GM23248 (cell line): Measurements from ENCODE around the gene APH1B.

ENCODE experiments used
- EZH2 ChIP-seq: fragments of 200-600 bp; sonication (generic); IDR thresholded peaks from 2 replicates; pipeline ENCODE4 v1.6.1; 2018; ENCODE audit warnings: antibody characterized with exemption, mild to moderate bottlenecking; ENCODE audit not compliant: insufficient read depth, poor library complexity, severe bottlenecking
- EZH2phosphoT487 ChIP-seq: fragments of 200-600 bp; sonication (generic); IDR thresholded peaks from 2 replicates; pipeline ENCODE4 v1.6.1; 2018; ENCODE audit warnings: antibody characterized with exemption, moderate library complexity, mild to moderate bottlenecking, low read depth; ENCODE audit not compliant: insufficient read depth

- TF ChIP-seq EZH2 = no peak
- no peak for TF ChIP-seq EZH2phosphoT487
Measured at GRCh38 chr15:63305260-63305659, 27.9 kb downstream of the APH1B start.
